ENCODE data around the gene WASF3. TPM values are rescaled to one million over a fixed set of nuclear protein-coding genes. Genes with fewer than 3 reads are reported as not detected.

Gene WASF3
- total and polyA plus RNA-seq, 2 experiments from 2014 or later, result 9.9 to 20.7 TPM

- Histone ChIP-seq H3K27ac (ENCODE audit: low read depth) (no peak overlapping the region), H3F3A (replicated peaks; ENCODE audit: low read depth) (no peaks in the 10 kb centered on the region), H3K27me3 (ENCODE audit: insufficient read depth) (no peaks in the 10 kb centered on the region), H3K4me2 (no peak overlapping the region), H4K20me1 (replicated peaks; ENCODE audit: insufficient read depth) (no peaks in the 10 kb centered on the region), H3K9me2 (ENCODE audit: insufficient read depth) (no peaks in the 10 kb centered on the region; the same call in 1 of the 2 replicates), H3K36me3 (ENCODE audit: insufficient read depth) (no peaks in the 10 kb centered on the region), H3K4me1 (ENCODE audit: insufficient read depth) (no peaks in the 10 kb centered on the region), H2AFZ (no peak overlapping the region), H3K4me3 (no peak overlapping the region), H3K79me2 (replicated peaks; ENCODE audit: insufficient read depth) (no peaks in the 10 kb centered on the region)
- TF ChIP-seq POLR2AphosphoS5 (IDR thresholded peaks at IDR 0.05; ENCODE audit: low read depth), result no peak
- no peak for TF ChIP-seq ZNF462 (CRISPR knock-in tag; IDR thresholded peaks at IDR 0.05)
- no peak for TF ChIP-seq EZH2phosphoT487 (IDR thresholded peaks at IDR 0.05; ENCODE audit: unreplicated experiment)
- TF ChIP-seq CTCF (conservative IDR thresholded peaks at IDR 0.05; ENCODE audit: low read depth in 2 of 2), result no peak
- TF ChIP-seq JUNB (IDR thresholded peaks at IDR 0.05; ENCODE audit: unreplicated experiment), result no peak
- TF ChIP-seq CREB1 (CRISPR knock-in tag; IDR thresholded peaks at IDR 0.05; ENCODE audit: low read depth), result no peak
- TF ChIP-seq ETS1 (IDR thresholded peaks at IDR 0.05), result no peak
- TF ChIP-seq NANOG (IDR thresholded peaks at IDR 0.05; ENCODE audit: borderline replicate concordance), result no peak
- ATAC-seq, result no peak
- Mint-ChIP-seq H3K9me3 (peaks cover 2% of the 10 kb centered on the region; the same call in 2 of the 3 replicates), H3K4me1 (no peaks in the 10 kb centered on the region), H3K27me3 (ENCODE audit: insufficient read depth, low read depth, poor library complexity) (peaks cover 3% of the 10 kb centered on the region), H3K4me3 (no peak overlapping the region), H3K36me3 (ENCODE audit: low read depth) (no peaks in the 10 kb centered on the region), H3K27ac (no peak overlapping the region)
- no peak for DNase-seq (ENCODE audit: low spot score)
Observed at GRCh38 chr13:26549713-26550112, 7.8 kb upstream of the WASF3 start.

All from GM23338 (cell line).